NCI-H2029 treated with DMSO at 0.1 percent for 48 hours (cell line): Measurements from ENCODE around the gene BUD31.
A peak's percentile ranks its signal among the peaks of the same experiment; 100 is the strongest.
"Not testable (repeated sequence)": the region's sequence is repeated elsewhere in the genome, so short reads cannot be mapped to it uniquely, and the experiment has no call there.

Source experiments
- DNase-seq: peaks from one replicate; lab custom pipeline; 2025; lab: John Stamatoyannopoulos, UW

BUD31 gene

DNA sequence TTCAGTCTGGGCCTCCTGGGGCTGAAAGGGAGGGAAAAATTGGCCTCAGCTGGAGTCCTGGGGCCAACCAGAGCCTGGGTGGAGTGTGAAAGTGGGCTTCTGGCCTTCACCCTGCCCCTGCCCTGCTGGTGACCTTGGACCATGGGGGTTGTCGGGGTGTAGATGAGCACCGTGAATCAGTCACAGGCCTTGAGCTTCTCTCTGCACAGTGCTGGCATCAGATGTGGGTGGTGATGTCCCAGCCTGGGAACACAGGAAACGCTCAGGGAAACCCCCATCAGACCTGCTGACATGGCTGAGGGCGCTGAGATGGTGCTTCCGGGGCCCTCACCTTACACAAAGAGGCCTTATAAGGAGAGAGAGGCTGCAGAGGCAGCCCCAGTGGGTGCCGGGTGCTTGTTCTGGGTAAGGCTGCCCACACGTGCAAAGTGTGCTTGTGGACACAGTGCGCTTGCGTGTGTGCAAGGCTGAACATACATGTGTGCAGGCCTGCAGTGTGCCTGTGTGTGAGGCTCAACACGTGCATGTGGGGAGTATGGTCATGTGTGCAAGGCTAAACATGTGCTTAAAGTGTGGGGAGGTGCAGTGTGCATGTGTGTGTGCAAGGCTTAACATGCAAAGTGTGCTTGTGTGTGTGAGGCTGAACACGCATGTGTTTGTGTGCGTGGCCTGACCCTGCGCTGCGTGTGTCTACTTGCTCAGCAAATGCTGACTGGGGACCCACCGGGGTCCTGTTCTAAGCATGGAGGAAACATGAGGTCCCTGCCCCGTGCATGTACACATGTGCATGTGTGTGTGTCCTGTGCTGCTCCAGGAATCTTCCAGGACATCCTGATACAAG, 27.7 kb upstream of the BUD31 start:
- DNase-seq = no peak

DNA sequence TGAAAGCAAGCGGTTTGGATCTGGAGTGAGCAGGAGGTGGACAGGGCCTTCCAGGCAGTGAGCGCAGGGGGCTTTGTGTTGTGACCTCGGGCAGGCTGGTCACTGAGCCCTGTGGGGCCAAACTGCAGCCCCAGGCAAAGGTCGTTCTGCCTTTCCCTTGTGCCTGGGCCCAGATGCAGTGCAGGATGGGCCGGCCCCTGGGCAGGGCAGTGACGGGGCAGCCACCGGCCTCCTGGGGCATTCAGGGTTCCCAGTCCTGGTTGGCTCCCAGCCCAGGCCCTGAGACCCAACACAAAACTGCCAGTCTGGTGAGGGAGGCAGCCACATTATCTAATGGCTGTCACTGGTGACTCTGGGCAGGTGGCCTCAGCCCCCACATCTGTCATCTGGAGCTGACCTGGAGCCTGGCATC, 27.1 kb upstream of the BUD31 start:
- no peak for DNase-seq

DNA sequence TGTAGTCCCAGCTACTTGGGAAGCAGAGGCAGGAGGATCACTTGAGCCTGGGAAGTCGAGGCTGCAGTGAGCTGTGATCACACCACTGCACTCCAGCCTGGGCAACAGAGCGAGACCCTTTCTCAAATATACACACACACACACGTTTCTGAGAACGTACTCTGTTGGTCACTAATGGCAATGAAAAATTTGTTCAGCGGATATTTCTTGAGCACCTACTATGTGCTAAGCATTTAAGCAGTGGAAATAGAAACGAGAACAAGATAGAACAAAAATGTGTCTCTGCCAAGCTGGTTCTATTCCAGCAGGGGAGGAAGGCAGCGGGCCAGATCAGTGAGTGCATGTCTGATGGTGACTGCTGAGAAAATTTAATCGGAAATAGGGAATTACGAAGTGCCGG, 25.6 kb upstream of the BUD31 start:
- no peak for DNase-seq

GRCh38 chr7:99383791-99384370, 24.9 kb upstream of the BUD31 start:
- no peak for DNase-seq

GRCh38 chr7:99384523-99384922, 24.2 kb upstream of the BUD31 start:
- no peak for DNase-seq

GRCh38 chr7:99385564-99385963, 23.2 kb upstream of the BUD31 start:
- no peak for DNase-seq

DNA sequence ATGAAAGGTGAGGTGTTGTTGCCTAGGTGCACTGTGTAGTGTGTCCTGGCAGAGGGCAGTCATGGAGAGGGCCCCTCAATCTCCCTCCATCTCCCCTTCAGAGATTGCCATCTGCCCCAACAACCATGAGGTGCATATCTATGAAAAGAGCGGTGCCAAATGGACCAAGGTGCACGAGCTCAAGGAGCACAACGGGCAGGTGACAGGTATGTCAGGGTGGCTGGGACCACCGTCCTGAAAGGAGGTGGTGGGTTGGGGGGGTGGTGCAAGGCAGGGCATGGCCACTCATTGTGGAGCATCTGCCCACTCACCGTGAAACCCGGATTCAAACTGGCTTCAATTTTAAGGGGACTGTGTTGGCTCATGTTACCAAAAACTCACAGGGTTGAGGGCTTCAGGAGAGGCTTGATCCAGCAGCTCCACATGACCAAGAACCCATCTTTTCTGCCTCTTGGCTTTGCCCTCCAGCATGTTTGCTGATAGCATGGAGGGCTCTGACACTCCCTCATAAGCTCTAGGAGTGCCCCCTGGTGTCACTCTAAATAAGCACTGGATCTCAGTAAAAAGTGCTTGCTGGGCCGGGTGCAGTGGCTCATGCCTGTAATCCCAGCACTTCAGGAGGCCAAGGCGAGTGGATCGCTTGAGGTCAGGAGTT, 22.1 kb upstream of the BUD31 start:
- DNase-seq = no peak

DNA sequence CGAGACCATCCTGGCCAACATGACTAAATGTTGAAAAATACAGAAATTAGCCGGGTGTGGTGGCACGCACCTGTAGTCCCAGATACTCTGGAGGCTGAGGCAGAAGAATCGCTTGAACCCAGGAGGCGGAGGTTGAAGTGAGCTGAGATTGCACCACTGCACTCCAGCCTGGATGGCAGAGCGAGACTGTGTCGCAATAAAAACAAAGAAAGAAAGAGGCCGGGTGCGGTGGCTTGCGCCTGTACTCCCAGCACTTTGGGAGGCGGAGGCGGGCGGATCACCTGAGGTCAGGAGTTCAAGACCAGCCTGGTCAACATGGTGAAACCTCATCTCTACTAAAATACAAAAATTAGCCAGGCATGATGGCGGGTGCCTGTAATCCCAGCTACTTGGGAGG, 21.5 kb upstream of the BUD31 start:
- DNase-seq = not testable (repeated sequence)

GRCh38 chr7:99387912-99388311, 20.9 kb upstream of the BUD31 start:
- no peak for DNase-seq

DNA sequence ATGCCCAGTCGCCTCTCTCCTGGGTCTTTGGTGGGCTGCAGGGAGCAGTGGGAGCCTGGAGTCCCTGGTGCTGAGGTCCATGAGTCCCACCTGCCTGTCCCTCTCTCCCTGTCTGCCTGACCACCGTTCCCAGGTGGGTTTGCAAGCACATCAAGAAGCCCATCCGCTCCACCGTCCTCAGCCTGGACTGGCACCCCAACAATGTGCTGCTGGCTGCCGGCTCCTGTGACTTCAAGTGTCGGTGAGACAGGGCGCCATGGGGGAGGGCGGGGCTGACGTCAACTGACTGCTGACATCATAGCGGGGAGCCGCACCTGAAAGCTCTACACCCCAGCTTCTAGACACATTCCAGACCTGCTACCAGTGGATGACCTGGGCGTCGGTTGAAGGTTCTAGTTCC, 19.0 kb upstream of the BUD31 start:
- DNase-seq = no peak

DNA sequence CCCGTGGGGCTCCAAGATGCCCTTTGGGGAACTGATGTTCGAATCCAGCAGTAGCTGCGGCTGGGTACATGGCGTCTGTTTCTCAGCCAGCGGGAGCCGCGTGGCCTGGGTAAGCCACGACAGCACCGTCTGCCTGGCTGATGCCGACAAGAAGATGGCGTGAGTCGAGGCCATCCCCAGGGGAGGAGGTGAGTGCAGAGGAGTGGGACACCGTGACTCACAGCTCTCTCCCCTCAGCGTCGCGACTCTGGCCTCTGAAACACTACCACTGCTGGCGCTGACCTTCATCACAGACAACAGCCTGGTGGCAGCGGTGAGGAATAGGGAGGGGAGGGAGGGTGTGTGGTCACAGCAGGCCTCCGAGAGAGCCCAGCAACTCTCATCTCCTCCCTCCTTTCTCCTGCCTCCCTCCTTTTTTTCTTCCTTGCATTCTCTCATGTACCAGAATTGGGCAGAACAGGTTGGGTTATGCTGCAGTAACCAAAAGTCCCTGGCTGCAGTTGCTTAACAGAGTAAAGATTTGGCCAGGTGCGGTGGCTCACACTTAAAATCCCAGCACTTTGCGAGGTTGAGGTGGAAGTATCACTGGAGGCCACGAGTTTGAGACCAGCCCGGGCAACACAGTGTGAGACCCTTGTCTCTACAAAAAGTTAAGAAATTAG, 17.7 kb upstream of the BUD31 start:
- DNase-seq = no peak

DNA sequence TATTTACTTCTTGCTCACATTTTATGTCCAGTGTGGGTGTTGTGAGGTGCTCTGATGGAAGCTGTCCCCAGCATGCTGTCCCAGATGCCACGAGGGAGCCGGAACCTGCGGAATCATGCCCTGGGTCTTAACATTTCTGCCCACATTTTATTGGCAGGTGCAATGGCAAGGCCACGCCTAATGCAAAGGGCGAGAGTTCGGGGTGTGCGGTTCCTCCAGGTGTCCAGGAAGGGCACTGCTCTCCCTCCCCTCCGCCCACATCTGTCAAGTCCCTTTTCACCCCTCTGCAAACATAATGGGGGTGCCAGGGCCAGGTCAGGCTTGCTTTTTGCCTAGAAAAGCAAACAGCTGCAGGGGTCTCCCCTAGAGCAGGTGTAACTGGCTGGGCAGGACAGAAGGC, 16.7 kb upstream of the BUD31 start:
- DNase-seq = no peak

- peak; percentile 41 for DNase-seq
Observed at GRCh38 chr7:99392659-99393354, 16.0 kb upstream of the BUD31 start.

DNA sequence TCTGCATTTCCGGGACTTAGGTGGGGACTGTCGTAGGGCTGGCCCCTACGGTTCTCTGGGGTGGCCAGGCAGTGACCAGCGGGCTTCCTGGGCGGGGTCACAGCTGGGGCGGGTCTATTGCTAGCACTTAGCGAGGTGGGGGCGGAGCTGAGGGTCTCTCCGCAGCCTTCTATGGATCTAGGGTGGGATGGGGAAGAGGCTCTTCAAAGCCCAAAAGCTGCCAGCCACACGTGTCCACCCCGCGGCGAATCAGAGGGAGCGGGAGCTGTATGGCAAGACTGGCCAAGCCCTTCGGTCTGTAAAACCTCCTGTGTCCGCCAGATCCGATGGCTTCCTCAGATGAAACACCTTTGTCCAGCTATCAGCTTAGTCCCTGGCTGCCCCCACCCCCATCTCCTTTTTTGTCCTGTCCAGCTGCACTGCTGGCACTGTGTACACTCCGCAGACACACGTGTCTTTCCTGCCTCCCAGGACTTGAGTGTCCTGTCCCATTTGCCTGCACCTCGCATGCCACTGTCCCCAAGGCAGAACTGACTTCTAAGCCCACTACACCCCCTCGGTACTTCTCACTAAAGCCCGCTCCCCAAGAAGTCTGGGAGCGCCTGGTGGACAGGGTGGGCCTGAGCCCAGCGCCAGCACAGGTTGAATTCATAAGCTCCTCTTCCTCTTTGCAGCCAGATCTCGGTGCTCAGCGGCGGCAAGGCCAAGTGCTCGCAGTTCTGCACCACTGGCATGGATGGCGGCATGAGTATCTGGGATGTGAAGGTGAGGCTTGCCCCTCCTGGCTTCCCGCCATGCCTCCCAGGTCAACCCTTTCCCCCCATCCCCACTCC, 15.2 kb upstream of the BUD31 start:
- peak; percentile 40 for DNase-seq

DNA sequence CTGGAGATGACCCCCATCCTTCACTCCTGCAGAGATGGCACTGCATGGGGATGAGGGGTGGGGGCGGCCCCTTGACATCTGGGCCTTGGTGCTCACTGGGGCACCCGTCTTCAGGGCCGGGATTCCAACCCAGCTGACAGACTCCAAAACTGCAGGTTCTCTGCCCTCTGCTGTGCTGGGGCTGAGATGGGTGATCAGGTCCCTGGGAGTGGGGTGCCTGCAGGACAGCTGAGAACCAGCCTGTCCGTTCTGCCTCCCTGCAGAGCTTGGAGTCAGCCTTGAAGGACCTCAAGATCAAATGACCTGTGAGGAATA, 14.6 kb upstream of the BUD31 start:
- no peak for DNase-seq

DNA sequence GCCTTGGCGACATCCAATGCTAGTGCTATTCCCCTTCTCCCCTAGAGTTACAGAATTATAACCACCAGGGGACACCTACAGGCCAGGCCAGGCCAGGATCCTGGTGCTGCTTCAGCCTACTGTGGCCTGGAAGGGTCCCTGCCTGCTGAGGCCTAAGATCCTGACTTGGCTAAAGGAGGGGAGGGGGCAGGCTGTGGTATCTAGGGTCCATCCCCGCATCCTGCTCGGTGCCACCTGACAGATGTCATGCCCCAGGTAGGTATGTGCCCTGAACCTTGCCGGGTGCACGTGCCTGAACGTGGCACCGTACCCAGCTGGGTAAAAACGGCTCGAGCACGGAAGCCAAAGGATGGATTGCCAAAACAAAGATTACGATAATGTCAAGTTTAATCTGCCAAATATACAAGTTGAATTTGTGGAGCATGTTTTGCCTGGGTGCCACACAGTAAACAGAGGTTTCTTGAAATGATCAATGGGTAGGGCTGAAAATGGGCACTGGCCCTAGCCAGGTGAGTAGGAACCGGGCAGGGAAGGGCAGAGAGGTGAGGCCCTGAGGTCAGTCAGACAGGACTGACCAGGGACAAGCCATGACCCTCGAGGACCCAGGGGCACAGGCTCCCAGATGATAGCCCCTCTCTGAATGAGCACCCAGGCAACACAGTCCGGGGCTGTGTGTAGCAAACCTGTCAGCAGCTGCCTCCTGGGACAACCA, 13.0 kb upstream of the BUD31 start:
- DNase-seq = no peak

DNA sequence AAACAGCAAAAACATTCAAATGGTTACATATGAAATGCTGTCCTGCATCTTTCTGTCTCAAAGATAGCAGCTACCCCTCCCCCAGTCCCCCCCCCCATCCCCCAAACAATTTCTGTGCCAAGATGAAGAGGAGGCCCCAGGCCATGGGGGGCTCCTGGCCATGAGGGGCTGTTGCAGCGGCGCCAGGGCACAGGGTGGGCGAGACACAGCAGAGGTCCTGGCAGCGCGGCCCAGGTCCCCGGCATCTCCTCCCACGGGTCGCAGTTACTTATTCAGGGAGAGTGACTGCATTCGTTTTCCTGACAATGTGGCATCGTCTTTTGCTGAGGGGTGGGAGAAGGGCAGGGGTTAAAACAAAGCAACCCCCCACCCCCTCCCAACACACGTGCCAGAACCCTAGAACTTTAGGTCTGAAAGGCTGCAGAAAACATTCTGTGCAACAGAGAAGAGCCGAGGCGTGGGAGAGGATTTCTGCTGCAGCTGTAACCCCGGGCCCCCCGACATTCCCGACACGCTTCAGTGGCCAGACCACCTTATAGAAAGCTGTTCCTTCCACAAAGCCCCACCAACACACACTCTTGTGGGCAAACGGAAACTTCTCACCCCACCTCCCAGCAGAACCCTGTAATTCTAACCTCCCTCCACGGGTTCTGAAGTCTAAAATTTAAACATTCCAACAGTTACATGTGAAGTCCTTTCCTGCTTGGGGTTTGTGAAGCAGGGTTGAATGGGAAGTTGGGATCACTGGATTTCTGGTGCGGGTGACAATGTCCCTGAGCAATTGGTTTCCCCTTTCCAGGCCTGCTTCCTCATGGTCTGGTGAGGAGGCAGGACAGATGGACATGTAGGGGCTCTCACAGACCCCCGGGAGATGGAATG, 12.1 kb upstream of the BUD31 start:
- no peak for DNase-seq

- DNase-seq = no peak
Observed at GRCh38 chr7:99397297-99397983, 11.3 kb upstream of the BUD31 start.

- DNase-seq = no peak
Observed at GRCh38 chr7:99398891-99399445, 9.8 kb upstream of the BUD31 start.
